Mononuclear cell (primary cell): ENCODE results near the gene RILPL1. TPM values are rescaled to one million over a fixed set of nuclear protein-coding genes. Genes with fewer than 3 reads are reported as not detected.
"Not testable (repeated sequence)": the region's sequence is repeated elsewhere in the genome, so short reads cannot be mapped to it uniquely, and the experiment has no call there.

Source experiments
- H3K27me3 ChIP-seq: 2 replicates; pipeline ENCODE4 v1.6.0; 2011; ENCODE audit warnings: low read length, control low read depth; ENCODE audit not compliant: insufficient read depth
- H3K4me1 ChIP-seq: 2 replicates; pipeline ENCODE4 v1.5.1; 2011; ENCODE audit warnings: mild to moderate bottlenecking, low read length, control low read depth; ENCODE audit not compliant: insufficient read depth
- H3K4me3 ChIP-seq: 2 replicates; pipeline ENCODE4 v1.5.1; 2011; ENCODE audit warnings: mild to moderate bottlenecking, low read length, moderate library complexity
- H3K9me3 ChIP-seq: 2 replicates; pipeline ENCODE4 v1.5.1; 2011; ENCODE audit warnings: low read depth, mild to moderate bottlenecking, control low read depth, low read length
- total RNA-seq: library from RNA; depleted of rRNA; stranded (reverse); fragments of >200 nt; gene quantifications from one replicate; pipeline ENCODE4 v1.2.3, GENCODE V29; 2012

The RILPL1 gene, protein sequence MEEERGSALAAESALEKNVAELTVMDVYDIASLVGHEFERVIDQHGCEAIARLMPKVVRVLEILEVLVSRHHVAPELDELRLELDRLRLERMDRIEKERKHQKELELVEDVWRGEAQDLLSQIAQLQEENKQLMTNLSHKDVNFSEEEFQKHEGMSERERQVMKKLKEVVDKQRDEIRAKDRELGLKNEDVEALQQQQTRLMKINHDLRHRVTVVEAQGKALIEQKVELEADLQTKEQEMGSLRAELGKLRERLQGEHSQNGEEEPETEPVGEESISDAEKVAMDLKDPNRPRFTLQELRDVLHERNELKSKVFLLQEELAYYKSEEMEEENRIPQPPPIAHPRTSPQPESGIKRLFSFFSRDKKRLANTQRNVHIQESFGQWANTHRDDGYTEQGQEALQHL
- 1.8 TPM for total RNA-seq

DNA sequence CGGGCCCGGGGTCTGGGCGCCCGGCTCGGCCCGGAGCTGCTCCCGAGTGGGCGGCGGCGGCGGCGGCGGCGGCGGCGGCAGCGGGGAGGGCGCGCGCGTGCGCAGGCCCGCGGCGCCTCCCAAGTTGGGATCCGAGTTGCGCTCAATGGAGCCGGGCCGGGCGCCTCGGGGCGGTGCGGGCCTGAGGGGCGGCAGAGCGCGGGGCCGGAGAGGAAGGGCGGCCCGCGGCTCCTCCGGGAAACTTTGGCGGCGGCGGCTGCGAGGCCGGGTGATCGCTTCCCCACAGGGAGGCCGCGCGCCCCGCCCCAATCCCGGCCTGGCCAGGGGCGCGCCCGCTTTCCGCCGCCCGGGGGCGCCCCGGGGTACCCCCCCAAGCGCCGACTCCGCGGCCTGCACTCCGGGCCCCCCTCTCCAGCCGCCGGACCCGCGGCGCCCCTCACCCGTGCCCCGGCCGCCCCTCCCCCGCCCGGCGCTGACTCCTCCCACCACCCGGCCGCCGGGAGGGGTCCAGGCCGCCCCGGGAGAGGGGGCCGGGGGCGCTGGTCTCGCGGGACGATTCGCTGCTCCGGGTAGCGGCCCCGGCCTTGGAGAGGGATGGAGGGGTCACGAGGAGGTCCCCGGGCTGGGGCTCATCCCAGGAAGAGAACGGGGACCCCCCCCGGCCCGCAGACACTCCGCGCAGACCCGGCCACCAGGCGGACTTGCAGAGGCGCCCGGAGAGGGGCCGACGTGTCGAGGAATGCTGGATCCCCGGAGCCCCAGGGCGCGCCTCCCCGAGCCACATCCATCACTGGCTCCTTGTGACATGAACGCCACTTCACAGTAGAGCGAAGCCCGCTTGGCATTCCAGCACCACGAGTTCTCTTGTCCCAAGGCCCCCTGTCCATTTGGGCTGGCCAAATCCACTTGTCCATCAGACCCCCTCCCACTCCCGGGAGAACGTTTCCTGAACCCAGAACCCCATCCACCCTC is at the start of gene RILPL1:
Gene RILPL1 (minus strand): TSS at position 48 of the 972 bp plus-strand sequence. CDS start 237 bp downstream, outside the sequence.
- Histone ChIP-seq H3K4me3 (peak within 1 kb of the TSS; percentile 43), H3K4me1 (peaks cover 25% of the 10 kb centered on the region), H3K27me3 (peaks cover 6% of the 10 kb centered on the region), H3K9me3 (no peaks in the 10 kb centered on the region)

DNA sequence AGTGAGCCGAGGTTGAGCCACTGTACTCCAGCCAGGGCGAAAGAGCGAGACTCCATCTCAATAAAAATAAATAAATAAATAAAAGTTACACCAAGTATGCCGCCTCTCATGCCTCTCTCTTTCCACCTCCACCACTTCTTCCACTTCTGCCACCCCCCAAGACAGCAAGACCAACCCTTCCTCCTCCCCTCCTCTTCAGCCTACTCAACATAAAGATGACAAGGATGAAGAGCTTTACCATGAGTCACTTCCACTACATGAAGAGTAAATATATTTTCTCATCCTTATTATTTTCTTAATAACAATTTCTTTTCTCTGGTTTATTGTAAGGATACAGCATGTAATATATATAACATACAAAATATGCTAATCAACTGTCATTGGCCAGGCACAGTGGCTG is 47.3 kb upstream of the RILPL1 start:
- Histone ChIP-seq H3K9me3 (no peaks in the 10 kb centered on the region), H3K4me1 (peaks cover 30% of the 10 kb centered on the region), H3K27me3 (no peaks in the 10 kb centered on the region), H3K4me3 (no peak overlapping the region)

GRCh38 chr12:123578829-123579228 is 45.3 kb upstream of the RILPL1 start:
- peaks cover 17% of the 10 kb centered on the region for H3K4me1 ChIP-seq
- not testable (repeated sequence) for H3K27me3 ChIP-seq, H3K9me3 ChIP-seq, H3K4me3 ChIP-seq

- no peaks in the 10 kb centered on the region for H3K27me3 ChIP-seq
- H3K4me1 ChIP-seq, result peaks cover 15% of the 10 kb centered on the region
- H3K9me3 ChIP-seq, result no peaks in the 10 kb centered on the region
- H3K4me3 ChIP-seq, result no peak overlapping the region
Measured at GRCh38 chr12:123578243-123578642, 44.7 kb upstream of the RILPL1 start.

DNA sequence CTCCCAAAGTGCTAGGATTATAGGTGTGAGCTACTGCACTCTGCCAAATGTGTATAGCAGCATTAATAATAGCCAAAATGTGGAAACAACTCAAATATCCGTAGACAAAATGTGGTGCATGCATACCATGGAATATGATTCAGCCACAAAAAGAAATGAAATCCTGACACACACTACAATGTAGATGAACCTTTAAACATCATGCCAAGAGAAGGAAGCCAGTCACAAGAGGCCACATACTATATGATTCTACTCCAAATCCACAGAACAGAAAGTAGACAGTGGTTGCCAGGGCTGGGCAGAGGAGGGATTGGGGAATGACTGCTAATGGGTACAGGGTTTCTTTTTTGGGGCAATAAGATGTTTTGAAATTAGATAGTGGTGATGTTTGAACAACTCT is 43.1 kb upstream of the RILPL1 start:
- H3K27me3 ChIP-seq, result no peaks in the 10 kb centered on the region
- H3K4me1 ChIP-seq, result no peaks in the 10 kb centered on the region
- H3K9me3 ChIP-seq, result no peaks in the 10 kb centered on the region
- H3K4me3 ChIP-seq, result no peak overlapping the region

DNA sequence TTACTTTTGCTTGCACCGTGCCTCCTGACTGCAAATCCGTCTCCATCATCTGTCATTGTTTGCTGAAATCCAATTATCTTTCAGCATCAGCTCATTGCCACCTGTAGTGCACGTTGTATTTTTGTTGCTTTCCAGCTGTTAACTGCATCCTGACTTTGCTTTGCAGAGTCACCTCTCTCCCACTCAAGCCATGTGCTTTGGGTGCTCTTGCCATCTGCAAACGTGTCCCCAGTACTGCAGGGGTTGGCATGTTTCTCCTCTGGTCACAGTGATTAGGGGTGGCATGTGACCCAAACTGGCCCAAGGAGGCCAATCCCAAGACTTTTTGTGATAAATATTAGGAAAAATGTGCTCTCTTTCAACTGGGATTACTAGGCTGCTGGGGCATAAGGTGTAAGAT is 40.4 kb upstream of the RILPL1 start:
- H3K27me3 ChIP-seq, result no peaks in the 10 kb centered on the region
- no peaks in the 10 kb centered on the region for H3K4me1 ChIP-seq
- no peak overlapping the region for H3K4me3 ChIP-seq
- no peaks in the 10 kb centered on the region for H3K9me3 ChIP-seq

- Histone ChIP-seq H3K9me3 (no peaks in the 10 kb centered on the region), H3K4me3 (no peak overlapping the region), H3K27me3 (no peaks in the 10 kb centered on the region), H3K4me1 (no peaks in the 10 kb centered on the region)
Measured at GRCh38 chr12:123572391-123572790, 38.9 kb upstream of the RILPL1 start.

DNA sequence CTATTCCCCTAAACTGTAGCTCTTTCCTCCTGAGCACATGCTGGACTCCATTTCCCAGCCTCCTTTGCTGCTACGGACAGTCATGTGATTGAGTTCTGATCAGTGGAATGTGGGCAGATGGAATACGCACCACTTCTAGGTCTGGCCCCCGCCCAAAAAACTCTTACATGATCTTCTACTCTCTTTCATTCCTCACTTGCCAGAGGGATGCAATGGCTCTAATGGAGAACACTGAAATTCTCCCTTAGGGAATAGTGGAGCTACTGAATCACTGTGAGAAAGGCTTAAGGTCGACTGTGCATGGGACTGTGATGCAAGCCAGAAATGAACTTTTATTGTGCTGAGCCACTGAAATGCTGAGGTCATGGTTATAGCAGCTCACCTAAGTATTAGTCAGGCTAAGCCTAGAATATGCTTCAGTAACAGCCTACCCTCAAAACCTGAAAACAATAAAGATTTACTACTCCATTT is 37.9 kb upstream of the RILPL1 start:
- no peak overlapping the region for H3K4me3 ChIP-seq
- H3K4me1 ChIP-seq, result no peaks in the 10 kb centered on the region
- H3K27me3 ChIP-seq, result no peaks in the 10 kb centered on the region
- H3K9me3 ChIP-seq, result no peaks in the 10 kb centered on the region

GRCh38 chr12:123559468-123559867 is 25.9 kb upstream of the RILPL1 start:
- H3K27me3 ChIP-seq, result no peaks in the 10 kb centered on the region
- no peak overlapping the region for H3K4me3 ChIP-seq
- H3K4me1 ChIP-seq, result peaks cover 19% of the 10 kb centered on the region
- H3K9me3 ChIP-seq, result no peaks in the 10 kb centered on the region

GRCh38 chr12:123558487-123558886 is 25.0 kb upstream of the RILPL1 start:
- H3K4me1 ChIP-seq, result peaks cover 28% of the 10 kb centered on the region
- H3K4me3 ChIP-seq, result not testable (repeated sequence)

DNA sequence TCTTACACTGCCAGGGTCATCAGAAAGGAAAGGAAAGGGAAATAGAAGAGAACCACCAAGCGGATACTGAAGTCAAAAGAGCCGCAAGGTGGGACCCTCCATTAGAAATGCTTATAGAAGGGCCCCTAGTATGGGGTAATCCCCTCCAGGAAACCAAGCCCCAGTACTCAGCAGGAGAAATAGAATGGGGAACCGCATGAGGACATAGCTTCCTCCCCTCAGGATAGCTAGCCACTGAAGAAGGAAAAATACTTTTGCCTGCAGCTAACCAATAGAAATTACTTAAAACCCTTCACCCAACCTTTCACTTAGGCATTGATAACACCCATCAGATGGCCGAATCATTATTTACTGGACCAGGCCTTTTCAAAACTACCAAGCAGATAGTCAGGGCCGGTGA is 21.3 kb upstream of the RILPL1 start:
- not testable (repeated sequence) for H3K4me3 ChIP-seq, H3K27me3 ChIP-seq, H3K9me3 ChIP-seq
- H3K4me1 ChIP-seq, result peaks cover 34% of the 10 kb centered on the region

More at GRCh38 chr12:123558487-123558886, 25.0 kb upstream of the RILPL1 start:
- H3K9me3 ChIP-seq, H3K27me3 ChIP-seq: not testable (repeated sequence)

DNA sequence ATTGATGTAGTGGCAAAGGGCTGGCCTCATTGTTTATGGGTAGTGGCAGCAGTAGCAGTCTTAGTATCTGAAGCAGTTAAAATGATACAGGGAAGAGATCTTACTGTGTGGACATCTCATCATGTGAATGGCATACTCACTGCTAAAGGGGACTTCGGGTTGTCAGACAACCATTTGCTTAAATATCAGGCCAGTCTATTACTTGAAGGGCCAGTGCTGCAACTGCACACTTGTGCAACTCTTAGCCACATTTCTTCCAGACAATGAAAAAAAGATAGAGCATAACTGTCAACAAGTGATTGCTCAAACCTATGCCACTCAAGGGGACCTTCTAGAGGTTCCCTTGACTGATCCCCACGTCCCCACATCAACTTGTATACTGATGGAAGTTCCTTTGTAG is 20.6 kb upstream of the RILPL1 start:
- H3K4me3 ChIP-seq, H3K27me3 ChIP-seq, H3K9me3 ChIP-seq: not testable (repeated sequence)
- H3K4me1 ChIP-seq, result peaks cover 28% of the 10 kb centered on the region

DNA sequence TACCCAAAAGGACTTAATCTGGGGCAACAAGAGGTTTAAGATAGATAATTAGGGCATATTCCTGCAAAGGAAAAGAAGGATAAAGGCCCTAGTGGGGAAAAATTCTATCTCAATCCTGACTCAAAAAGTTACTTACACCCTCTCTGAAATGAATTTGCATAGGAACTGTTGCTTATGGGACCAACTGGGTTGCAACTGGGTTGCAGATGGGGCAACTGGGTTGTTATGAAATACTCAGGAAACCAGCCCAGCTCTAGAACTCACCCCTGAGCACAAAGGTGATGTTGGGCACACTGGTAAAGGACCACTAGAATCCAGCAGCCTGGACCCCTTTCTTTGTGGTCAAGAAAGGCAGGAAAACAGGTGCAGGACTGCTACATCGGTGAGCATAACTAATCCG is 17.2 kb upstream of the RILPL1 start:
- Histone ChIP-seq H3K9me3 (no peaks in the 10 kb centered on the region), H3K27me3 (no peaks in the 10 kb centered on the region), H3K4me3 (no peak overlapping the region), H3K4me1 (peaks cover 26% of the 10 kb centered on the region)

GRCh38 chr12:123548107-123548506 is 14.6 kb upstream of the RILPL1 start:
- Histone ChIP-seq H3K4me3 (no peak overlapping the region), H3K27me3 (no peaks in the 10 kb centered on the region), H3K4me1 (peaks cover 2% of the 10 kb centered on the region), H3K9me3 (no peaks in the 10 kb centered on the region)

DNA sequence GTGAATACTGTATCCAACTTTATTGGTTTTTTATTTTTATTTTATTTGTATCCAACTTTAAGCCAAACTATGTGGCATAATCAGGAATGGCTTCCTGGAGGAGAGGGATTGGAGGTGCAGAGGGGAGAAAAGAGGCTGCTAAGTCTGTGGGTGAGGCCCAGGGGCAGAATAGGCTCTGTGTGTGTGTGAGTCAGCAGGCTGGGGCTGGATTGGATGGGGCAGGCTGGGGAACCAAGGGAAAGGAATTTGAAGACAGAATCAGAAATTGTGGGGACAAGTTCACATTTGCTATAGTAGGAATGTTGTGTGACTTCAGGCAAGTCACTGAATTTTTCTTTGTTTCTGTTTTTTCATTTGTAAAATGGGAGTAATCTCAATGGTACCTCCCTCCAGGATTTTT is 12.8 kb upstream of the RILPL1 start:
- Histone ChIP-seq H3K4me3 (no peak overlapping the region), H3K27me3 (no peaks in the 10 kb centered on the region), H3K4me1 (no peaks in the 10 kb centered on the region), H3K9me3 (no peaks in the 10 kb centered on the region)
